Activated gamma-delta T cell treated with anti-CD3 and anti-CD28 coated beads, Interleukin-2, amount 50 U/mL, for 16 hours (primary cell): ENCODE measurements around the gene CHEK1.

Experiments used
- DNase-seq: peaks from one replicate; pipeline ENCODE4 v3.0.0-alpha.2; 2020; ENCODE audit warnings: low read depth

Gene CHEK1

GRCh38 chr11:125626288-125626950 is 1.5 kb downstream of the CHEK1 start:
- DNase-seq = peak; percentile 5

DNA sequence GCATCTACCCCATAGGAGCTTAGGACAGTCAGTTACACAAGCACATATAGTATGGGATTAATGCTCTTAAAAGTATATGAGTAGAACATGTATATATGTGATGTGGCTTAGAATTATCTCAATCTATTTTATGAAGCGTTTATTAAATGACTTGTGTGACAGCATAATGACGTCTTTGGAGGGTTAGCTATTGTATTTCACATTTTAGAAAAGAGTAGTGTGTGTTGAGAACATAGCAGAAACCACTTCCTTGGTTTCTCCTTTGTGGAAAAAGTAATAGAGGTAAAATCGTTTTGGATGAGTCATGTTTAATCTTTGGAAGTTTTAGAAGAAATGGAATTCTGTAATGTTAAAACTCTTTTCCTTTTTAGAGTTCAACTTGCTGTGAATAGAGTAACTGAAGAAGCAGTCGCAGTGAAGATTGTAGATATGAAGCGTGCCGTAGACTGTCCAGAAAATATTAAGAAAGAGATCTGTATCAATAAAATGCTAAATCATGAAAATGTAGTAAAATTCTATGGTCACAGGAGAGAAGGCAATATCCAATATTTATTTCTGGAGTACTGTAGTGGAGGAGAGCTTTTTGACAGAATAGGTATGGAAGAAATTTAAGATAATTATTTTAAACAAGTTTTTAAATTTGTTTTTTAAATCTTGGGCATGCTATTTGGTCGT is 2.4 kb downstream of the CHEK1 start:
- DNase-seq = no peak

DNA sequence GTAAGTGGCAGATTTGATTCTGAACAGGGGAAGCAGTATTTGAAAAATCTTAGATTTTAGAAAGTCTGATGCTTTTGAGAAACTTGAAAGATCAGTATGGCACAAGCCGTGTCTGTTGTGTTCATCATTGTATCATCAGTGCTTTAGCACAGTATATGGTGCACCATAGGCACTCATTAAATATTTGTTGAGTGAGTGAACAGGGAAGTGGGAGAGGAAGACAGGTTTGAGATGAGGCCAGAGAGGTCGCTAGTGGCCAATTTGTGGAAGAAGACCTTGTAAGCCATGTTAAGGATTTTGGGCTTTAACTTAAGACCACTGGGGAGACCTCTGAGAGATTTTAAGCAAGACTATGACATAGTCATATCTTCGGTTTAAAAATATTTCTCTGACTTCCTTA is 12.9 kb downstream of the CHEK1 start:
- no peak for DNase-seq

- DNase-seq = no peak
Observed at GRCh38 chr11:125638315-125638714, 13.4 kb downstream of the CHEK1 start.

DNA sequence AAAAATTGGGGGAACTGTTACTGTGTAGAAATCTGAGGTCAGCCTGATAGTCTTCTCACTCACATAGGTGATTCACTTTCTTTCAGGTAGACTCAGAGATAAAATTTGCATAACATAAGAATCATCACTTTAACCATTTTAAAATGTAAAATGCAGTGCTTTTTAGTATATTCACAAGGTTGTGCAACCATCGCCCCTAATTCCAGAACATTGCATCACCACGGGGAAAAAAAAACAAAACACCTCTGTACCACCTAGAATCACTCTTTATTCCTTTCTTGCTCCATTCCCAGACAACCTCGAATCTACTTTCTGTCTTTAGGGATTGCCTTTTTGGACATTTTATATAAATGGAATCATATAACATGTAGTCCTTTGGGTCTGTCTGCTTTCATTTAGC is 20.9 kb downstream of the CHEK1 start:
- DNase-seq = no peak

DNA sequence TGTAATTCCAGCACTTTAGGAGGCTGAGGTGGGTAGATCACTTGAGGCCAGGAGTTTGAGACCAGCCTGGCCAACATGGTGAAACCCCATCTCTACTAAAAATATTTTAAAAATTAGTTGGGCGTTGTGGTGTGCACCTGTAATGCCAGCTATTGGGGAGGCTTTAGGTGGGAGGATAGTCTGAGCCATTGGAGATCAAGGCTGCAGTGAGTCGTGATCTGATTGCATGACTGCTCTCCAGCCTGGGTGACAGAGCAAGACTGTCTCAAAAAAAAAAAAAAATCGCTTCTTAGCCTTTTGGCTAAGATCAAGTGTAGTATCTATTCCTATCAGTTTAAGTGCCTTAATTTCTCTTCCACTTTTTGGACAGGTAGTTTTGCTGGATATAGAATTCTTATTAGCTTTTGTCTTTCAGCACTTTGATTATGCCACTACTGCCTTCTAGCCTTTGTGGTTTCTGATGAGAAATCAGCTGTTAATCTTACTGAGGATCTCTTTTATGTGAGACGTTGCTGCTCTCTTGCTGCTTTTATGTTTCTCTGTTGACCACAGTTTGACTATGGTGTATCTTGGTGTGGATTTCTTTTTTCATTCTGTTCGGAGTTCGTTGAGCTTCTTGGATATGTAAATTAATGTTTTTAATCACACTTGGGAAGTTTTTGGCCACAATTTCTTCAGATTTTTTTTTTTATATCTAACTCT is 24.7 kb downstream of the CHEK1 start:
- DNase-seq = no peak

GRCh38 chr11:125662689-125663088 is 37.7 kb downstream of the CHEK1 start:
- no peak for DNase-seq

GRCh38 chr11:125663910-125664309 is 38.9 kb downstream of the CHEK1 start:
- DNase-seq = no peak

GRCh38 chr11:125667151-125667550 is 42.2 kb downstream of the CHEK1 start:
- no peak for DNase-seq

- DNase-seq = no peak
Observed at GRCh38 chr11:125670172-125670571, 45.2 kb downstream of the CHEK1 start.

DNA sequence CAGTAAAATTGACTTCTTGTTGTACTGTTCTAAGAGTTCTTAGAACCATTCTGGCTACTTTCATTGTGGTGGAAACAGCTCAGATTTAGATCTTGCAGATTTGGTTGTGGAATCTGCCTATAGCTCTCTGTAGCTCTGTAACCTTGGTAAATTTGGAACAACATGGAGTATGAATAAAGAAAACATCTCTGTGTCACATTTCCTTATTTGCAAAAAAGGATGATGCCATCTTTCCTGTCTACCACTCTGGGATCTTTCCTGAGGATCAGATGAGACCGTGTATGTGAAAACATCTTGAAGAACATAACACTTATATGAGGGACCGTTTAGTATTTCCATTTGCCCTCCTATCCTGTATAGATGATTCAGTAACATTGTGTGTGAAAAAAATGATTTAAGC is 46.6 kb downstream of the CHEK1 start:
- no peak for DNase-seq

DNA sequence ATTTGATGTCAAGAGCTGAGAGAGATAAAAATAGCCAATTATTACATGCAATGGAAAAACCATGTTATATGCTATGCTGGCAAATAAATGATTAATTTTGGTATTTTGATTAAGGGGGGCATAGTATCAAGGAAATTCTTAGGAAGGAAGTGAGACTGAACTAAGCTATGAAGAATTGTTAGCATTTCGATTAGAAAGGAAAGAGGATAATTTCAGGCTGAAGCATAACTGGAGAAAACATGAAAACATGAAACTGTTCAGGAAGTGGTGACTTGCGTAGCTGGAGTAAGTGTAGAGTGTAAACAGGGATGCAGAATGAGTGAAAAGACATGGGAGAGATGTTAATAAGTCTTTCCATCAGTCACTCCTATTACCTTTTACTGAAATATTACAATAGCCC is 49.2 kb downstream of the CHEK1 start:
- no peak for DNase-seq

DNA sequence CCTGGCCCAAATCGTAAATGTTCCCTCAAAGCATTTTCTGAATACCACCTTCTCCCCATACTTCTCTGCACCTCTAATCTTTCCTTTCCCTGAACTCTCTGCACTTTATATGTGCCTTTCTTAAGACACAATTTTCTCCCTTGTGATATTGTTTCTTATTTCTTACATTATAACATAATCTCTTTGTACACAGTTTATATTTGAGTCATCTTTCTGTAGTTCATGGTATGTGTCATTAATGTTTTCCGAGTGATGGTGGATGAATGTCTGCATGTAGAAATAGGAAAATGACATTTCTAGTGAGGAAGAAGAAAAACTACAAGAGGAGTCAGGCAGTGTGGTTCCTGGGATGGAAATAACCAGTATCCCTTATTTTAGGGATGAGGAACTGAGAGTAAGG is 50.2 kb downstream of the CHEK1 start:
- no peak for DNase-seq

GRCh38 chr11:125679397-125679796 is 54.4 kb downstream of the CHEK1 start:
- DNase-seq = no peak

- no peak for DNase-seq
Observed at GRCh38 chr11:125679837-125680236, 54.9 kb downstream of the CHEK1 start.

DNA sequence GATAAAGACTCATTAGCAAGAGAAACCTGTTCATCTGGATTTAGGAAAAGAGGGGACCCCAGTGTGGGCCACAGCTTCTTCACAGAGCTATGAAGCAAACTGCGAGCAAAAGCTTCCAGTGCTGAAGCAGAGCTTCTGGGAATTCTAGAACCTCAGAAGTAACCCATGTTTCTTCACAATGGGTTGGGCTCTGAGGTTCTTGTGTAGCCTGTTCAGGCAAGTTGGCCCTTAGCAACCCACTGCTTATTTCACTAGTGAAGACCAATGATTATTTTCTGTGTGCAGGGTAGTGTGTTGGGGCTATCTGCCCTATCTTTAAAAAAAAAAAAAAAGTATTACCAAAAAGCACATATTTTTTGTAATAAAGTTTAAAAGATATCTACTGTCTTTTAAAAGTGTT is 55.8 kb downstream of the CHEK1 start, which contains the start of gene ACRV1:
ACRV1 (minus strand) TSS at position 101 of the 400 bp plus-strand sequence; CDS start at position 34, 67 bp downstream.
- no peak for DNase-seq

GRCh38 chr11:125685228-125685627 is 60.3 kb downstream of the CHEK1 start:
- DNase-seq = no peak

DNA sequence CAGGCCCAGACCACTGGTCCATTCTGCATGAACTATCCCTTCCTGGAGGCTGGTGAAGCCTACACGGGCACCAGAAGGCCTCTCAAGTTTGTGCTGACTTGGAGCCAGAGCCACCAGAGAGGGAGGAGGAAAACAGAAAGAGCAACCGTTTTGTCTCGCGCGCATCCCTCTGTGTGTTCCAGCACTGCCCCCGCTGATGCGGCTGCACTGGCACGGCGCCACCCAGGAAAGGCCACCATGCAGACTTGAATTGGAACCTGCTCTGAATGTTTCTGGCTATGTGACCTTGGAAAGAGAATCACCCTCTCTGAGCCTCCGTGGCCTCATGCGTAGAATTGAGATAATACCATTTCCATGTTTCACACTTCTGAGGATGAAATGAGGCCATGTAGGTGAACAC is 63.1 kb downstream of the CHEK1 start:
- no peak for DNase-seq

GRCh38 chr11:125688632-125689031 is 63.7 kb downstream of the CHEK1 start:
- no peak for DNase-seq

DNA sequence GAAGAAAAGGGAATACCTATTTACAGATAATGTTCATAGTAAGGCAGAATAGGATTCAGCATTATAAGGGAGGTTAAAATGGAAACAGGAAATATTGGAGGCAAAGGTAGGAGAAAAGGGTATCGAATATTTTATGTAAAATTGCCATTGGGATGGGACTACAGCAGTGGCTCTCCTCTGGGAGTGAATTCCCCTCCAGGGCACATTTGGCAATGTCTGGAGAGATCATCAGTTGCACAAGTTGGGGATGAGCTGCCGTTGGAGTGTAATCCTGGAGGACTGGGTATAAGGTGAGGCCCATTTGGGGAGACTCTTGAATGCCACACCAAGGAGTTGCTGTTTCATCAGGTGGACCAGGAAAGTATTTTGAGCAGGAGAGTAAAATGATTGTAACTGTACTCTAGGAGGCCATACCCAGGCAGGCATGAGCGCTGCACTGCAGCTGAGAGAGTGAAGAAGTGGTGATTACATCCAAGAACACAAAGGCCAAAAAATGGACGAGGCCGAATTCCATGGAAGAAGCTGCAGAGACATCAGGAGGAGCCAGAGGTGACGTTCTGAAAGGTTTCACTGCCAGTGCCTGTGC is 64.4 kb downstream of the CHEK1 start:
- DNase-seq = no peak

DNA sequence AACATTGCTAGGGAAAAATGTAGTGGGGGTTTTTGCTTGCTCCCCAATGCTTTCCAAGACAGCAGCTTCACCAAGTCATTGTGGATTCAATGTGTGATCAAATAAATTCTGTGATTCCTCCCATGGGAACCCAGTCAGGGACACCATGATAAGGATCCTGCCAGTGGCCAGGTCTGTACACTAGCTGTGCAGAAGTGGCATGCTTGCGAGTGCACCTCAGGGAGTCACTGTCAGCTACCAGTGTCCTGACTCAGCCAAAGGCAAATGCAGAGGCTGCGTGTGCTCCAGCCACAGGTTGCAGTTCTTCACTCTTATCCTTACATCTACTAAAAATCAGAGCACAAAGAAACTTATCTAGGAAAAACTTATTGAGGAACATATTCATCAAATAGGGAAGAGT is 65.0 kb downstream of the CHEK1 start:
- no peak for DNase-seq

GRCh38 chr11:125692887-125693286 is 67.9 kb downstream of the CHEK1 start:
- DNase-seq = no peak

GRCh38 chr11:125694951-125695350 is 70.0 kb downstream of the CHEK1 start:
- DNase-seq = no peak
